Neutrophil (primary cell): ENCODE measurements around the gene TBC1D14.
A peak's percentile ranks its signal among the peaks of the same experiment; 100 is the strongest.

Experiments used
- H3K27ac ChIP-seq: fragments of 200-600 bp; sonication (generic); 2 replicates; pipeline ENCODE4 v1.5.1; 2016; ENCODE audit warnings: mild to moderate bottlenecking, moderate library complexity
- H3K27me3 ChIP-seq: fragments of 200-600 bp; sonication (generic); 2 replicates; pipeline ENCODE4 v1.6.0; 2016; ENCODE audit warnings: mild to moderate bottlenecking
- H3K36me3 ChIP-seq: fragments of 200-600 bp; sonication (generic); 2 replicates; pipeline ENCODE4 v1.5.1; 2017
- H3K4me1 ChIP-seq, 2 experiments: fragments of 200-600 bp in 1 of 2; sonication (generic) in 1 of 2; 1 replicate in 1 of 2; 2 replicates in 1 of 2; pipeline versions ENCODE4 v1.5.1 to v1.6.1; 2013 to 2016; ENCODE audit warnings: low read depth in 1 of 2, low read length in 1 of 2, mild to moderate bottlenecking in 1 of 2, moderate library complexity in 1 of 2; ENCODE audit not compliant: control insufficient read depth in 1 of 2, insufficient read depth in 1 of 2
- H3K4me3 ChIP-seq, 2 experiments: fragments of 200-600 bp in 1 of 2; sonication (generic) in 1 of 2; 1 replicate in 1 of 2; 2 replicates in 1 of 2; pipeline ENCODE4 v1.5.1; 2013 to 2016; ENCODE audit warnings: low read depth in 1 of 2, low read length in 1 of 2, mild to moderate bottlenecking in 1 of 2, moderate library complexity in 1 of 2
- H3K9me3 ChIP-seq: fragments of 200-600 bp; sonication (generic); 2 replicates; pipeline ENCODE4 v1.5.1; 2016
- CTCF ChIP-seq: fragments of 200-600 bp; sonication (generic); IDR thresholded peaks from 2 replicates; pipeline ENCODE4 v1.5.1; 2016; ENCODE audit warnings: antibody characterized with exemption

Gene TBC1D14

GRCh38 chr4:6880691-6881090 is 28.9 kb upstream of the TBC1D14 start:
- Histone ChIP-seq H3K36me3 (peaks cover 82% of the 10 kb centered on the region), H3K4me3 (no peak overlapping the region), H3K27me3 (no peaks in the 10 kb centered on the region), H3K9me3 (no peaks in the 10 kb centered on the region), H3K4me1 (peaks cover 7 to 9% of the 10 kb centered on the region in 2 experiments), H3K27ac (no peak overlapping the region)
- no peak for TF ChIP-seq CTCF

GRCh38 chr4:6881908-6882307 is 27.7 kb upstream of the TBC1D14 start:
- H3K27ac ChIP-seq, result no peak overlapping the region
- H3K27me3 ChIP-seq, result no peaks in the 10 kb centered on the region
- H3K4me3 ChIP-seq, result no peak overlapping the region
- peaks cover 72% of the 10 kb centered on the region for H3K36me3 ChIP-seq
- peaks cover 15 to 16% of the 10 kb centered on the region in 2 experiments for H3K4me1 ChIP-seq
- TF ChIP-seq CTCF, result no peak
- no peaks in the 10 kb centered on the region for H3K9me3 ChIP-seq

- H3K9me3 ChIP-seq, result no peaks in the 10 kb centered on the region
- H3K27ac ChIP-seq, result peak overlapping the region; percentile 2
- no peak for TF ChIP-seq CTCF
- H3K36me3 ChIP-seq, result peaks cover 47% of the 10 kb centered on the region
- peaks cover 35 to 41% of the 10 kb centered on the region in 2 experiments for H3K4me1 ChIP-seq
- H3K4me3 ChIP-seq, result no peak overlapping the region
- no peaks in the 10 kb centered on the region for H3K27me3 ChIP-seq
These were observed 25.2 kb upstream of the TBC1D14 start for GRCh38 chr4:6884341-6884870.

DNA sequence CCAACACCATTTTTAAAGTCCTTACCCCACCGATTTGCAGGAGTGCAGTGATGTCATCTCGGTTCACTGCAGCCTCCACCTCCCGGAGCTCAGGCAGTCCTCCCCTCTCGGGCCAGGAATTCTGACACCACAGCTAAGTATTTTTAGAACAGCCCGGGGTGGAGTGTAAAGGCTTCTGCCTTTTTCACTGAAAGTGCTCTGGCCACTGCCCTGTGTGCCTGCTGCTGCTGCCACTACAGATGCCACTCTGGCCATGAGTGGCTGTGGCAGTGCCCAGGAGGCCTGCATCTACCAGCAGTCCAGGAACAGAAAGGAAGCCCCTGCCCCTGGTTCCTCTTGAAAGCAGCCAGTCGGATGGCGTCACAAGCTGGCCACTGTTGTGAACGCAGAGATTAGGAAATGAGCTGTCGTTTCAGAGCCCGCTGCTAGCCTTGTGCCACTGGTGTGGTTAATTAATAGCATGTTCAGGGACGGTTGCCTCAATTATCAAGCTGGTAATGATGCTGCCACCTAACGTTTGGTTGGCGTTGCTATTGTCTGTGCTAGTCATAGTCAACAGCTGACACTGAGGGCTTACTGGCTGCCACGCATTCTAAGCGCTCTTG is 23.6 kb upstream of the TBC1D14 start:
- Histone ChIP-seq H3K27ac (peak overlapping the region; percentile 92), H3K9me3 (no peaks in the 10 kb centered on the region), H3K36me3 (peaks cover 33% of the 10 kb centered on the region), H3K4me1 (peaks cover 40 to 53% of the 10 kb centered on the region in 2 experiments), H3K4me3 (peak overlapping the region; percentile 7 to 15), H3K27me3 (no peaks in the 10 kb centered on the region)
- TF ChIP-seq CTCF, result peak; percentile 27

DNA sequence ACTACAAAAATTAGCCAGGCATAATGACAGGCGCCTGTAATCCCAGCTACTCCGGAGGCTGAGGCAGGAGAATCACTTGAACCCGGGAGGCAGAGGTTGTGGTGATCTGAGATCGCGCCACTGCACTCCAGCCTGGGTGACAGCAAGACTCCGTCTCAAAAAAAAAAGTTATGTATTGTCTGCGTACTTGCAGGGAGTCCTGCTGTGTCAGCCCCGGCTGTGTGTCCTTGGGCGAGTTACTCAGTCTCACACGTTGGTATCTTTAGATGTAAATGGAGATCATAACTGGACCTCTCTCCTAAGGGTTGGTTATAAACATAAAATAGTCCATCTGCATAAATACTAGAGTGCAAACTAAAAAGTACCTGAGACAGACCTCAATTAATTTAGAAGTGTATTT is 22.7 kb upstream of the TBC1D14 start:
- Histone ChIP-seq H3K27me3 (no peaks in the 10 kb centered on the region), H3K36me3 (peaks cover 25% of the 10 kb centered on the region), H3K27ac (peak overlapping the region; percentile 92), H3K4me3 (peak overlapping the region; percentile 7 to 48), H3K4me1 (peaks cover 46 to 61% of the 10 kb centered on the region in 2 experiments), H3K9me3 (no peaks in the 10 kb centered on the region)
- no peak for TF ChIP-seq CTCF
